Testis (tissue), 3 donors: ENCODE measurements around the gene MPND. TPM values are rescaled to one million over a fixed set of nuclear protein-coding genes. Genes with fewer than 3 reads are reported as not detected.

Source experiments
- DNase-seq: peaks from one replicate; pipeline ENCODE4 v3.0.0-alpha.2; 2019
- H3K27ac ChIP-seq, 2 donors: fragments of 200-600 bp; sonication (generic); one replicate each; pipeline ENCODE4 v1.5.1; 2019
- H3K27me3 ChIP-seq: fragments of 200-600 bp; sonication (generic); one replicate; pipeline ENCODE4 v1.5.1; 2019
- H3K36me3 ChIP-seq: fragments of 200-600 bp; sonication (generic); one replicate; pipeline ENCODE4 v1.5.1; 2017; ENCODE audit warnings: low read depth; ENCODE audit errors: missing control alignments
- H3K4me1 ChIP-seq: fragments of 200-600 bp; sonication (generic); one replicate; pipeline ENCODE4 v1.5.1; 2019
- H3K4me3 ChIP-seq, 2 donors: fragments of 200-600 bp; sonication (generic); one replicate each; pipeline ENCODE4 v1.5.1; 2017 to 2019
- H3K9me3 ChIP-seq: fragments of 200-600 bp; sonication (generic); one replicate; pipeline ENCODE4 v1.5.1; 2017
- CTCF ChIP-seq, 3 experiments: fragments of 450-650 bp in 2 of 3; fragments of 200-600 bp in 1 of 3; sonication (generic) in 1 of 3; IDR thresholded peaks; one replicate each; pipeline ENCODE4 v1.5.1; 2016 to 2019; ENCODE audit warnings: antibody characterized with exemption in 3 of 3, mild to moderate bottlenecking in 2 of 3, moderate library complexity in 1 of 3
- POLR2A ChIP-seq: fragments of 450-650 bp; IDR thresholded peaks from one replicate; pipeline ENCODE4 v1.6.1; 2017; ENCODE audit warnings: antibody characterized with exemption, mild to moderate bottlenecking, moderate library complexity
- WGBS, 2 donors: methylation state at CpG; one replicate each; pipeline ENCODE4 v1.1.5; 2018; 5-methylcytosine and 5-hydroxymethylcytosine counted together
- intact Hi-C: fragments of 100-400 bp; cut with DNase I; formaldehyde crosslinking; loops from one replicate; pipeline ENCODE4 v1.15.1; 2023; ENCODE audit warnings: low total_unique reads
- polyA plus RNA-seq: library from polyadenylated mRNA; stranded (reverse); fragments of 350-450 nt; fragmentation: Illumina TruSeq; extraction: RNeasy Lipid Tissue Mini Kit (QIAGEN cat#74804); gene quantifications from one replicate; pipeline ENCODE4 v1.2.3, GENCODE V29; 2014; ENCODE audit warnings: low read depth, low replicate concordance; ENCODE audit not compliant: insufficient read depth
- total RNA-seq, 2 donors: library from RNA; depleted of rRNA; stranded (reverse); fragments of >200 nt; gene quantifications; one replicate each; pipeline ENCODE4 v1.2.3, GENCODE V29; 2016

Gene MPND
- total and polyA plus RNA-seq, 3 donors from 2014 or later: 9.1 to 14.3 (median 13.3) TPM

- Histone ChIP-seq H3K36me3 (no peaks in the 10 kb centered on the region), H3K27ac (peak overlapping the region in 1 of 2 donors; percentile 50), H3K9me3 (no peaks in the 10 kb centered on the region), H3K27me3 (no peaks in the 10 kb centered on the region), H3K4me1 (peaks cover 59% of the 10 kb centered on the region), H3K4me3 (no peak overlapping the region)
- intact Hi-C loops: no loop called here
- peak; percentile 33 for DNase-seq
- WGBS, 2 donors: 60% methylated on average over 21 of the region's 21 CpGs; no CpG with 5 or more reads in 1 of the 2 donors
- TF ChIP-seq CTCF (IDR thresholded peaks at IDR 0.05): peak in 1 of 3 experiments; percentile 18
- no peak for TF ChIP-seq POLR2A
These were observed 26.5 kb downstream of the MPND start for GRCh38 chr19:4369888-4370260.

- H3K4me3 ChIP-seq: no peak overlapping the region
- intact Hi-C loops: no loop called here
- no peaks in the 10 kb centered on the region for H3K36me3 ChIP-seq
- 84 to 92% methylated on average over 10 to 15 of the region's 15 CpGs for WGBS, 2 donors
- H3K4me1 ChIP-seq: peaks cover 66% of the 10 kb centered on the region
- DNase-seq: no peak
- TF ChIP-seq POLR2A (no peak), CTCF (IDR thresholded peaks at IDR 0.05) (no peak)
- no peak overlapping the region for H3K27ac ChIP-seq
- H3K9me3 ChIP-seq: no peaks in the 10 kb centered on the region
- no peaks in the 10 kb centered on the region for H3K27me3 ChIP-seq
These were observed 27.2 kb downstream of the MPND start for GRCh38 chr19:4370418-4371041.

- peaks cover 76% of the 10 kb centered on the region for H3K4me1 ChIP-seq
- no peaks in the 10 kb centered on the region for H3K27me3 ChIP-seq
- no peak overlapping the region for H3K27ac ChIP-seq
- 57 to 78% methylated on average over 20 to 31 of the region's 31 CpGs for WGBS, 2 donors
- DNase-seq: peak; percentile 43
- intact Hi-C loops: no loop called here
- no peaks in the 10 kb centered on the region for H3K9me3 ChIP-seq
- no peak overlapping the region for H3K4me3 ChIP-seq
- TF ChIP-seq CTCF (IDR thresholded peaks at IDR 0.05): no peak
- no peak for TF ChIP-seq POLR2A
- H3K36me3 ChIP-seq: no peaks in the 10 kb centered on the region
These were observed 28.1 kb downstream of the MPND start for GRCh38 chr19:4371247-4372164.

- Histone ChIP-seq H3K9me3 (no peaks in the 10 kb centered on the region), H3K27ac (peak overlapping the region in 1 of 2 donors; percentile 73), H3K4me3 (no peak overlapping the region), H3K36me3 (no peaks in the 10 kb centered on the region), H3K27me3 (no peaks in the 10 kb centered on the region), H3K4me1 (peaks cover 80% of the 10 kb centered on the region)
- intact Hi-C loops: no loop called here
- no peak for DNase-seq
- no peak for TF ChIP-seq CTCF (IDR thresholded peaks at IDR 0.05)
- no peak for TF ChIP-seq POLR2A
- 74 to 84% methylated on average over 15 to 22 of the region's 22 CpGs for WGBS, 2 donors
These were observed 29.0 kb downstream of the MPND start for GRCh38 chr19:4372165-4373012.
